ENCODE data around the gene PNPLA7. TPM values are rescaled to one million over a fixed set of nuclear protein-coding genes. Genes with fewer than 3 reads are reported as not detected.
"Not testable (repeated sequence)": the region's sequence is repeated elsewhere in the genome, so short reads cannot be mapped to it uniquely, and the experiment has no call there.

PNPLA7 gene
- polyA plus RNA-seq (2012; ENCODE audit: missing spikeins), result 1.1 TPM

GRCh38 chr9:137550231-137550621 lies at the start of gene PNPLA7:
TSS of gene PNPLA7 (minus strand) at chr9:137550402. CDS start at chr9:137550197, 205 bp downstream.
- TF ChIP-seq TAF1 (IDR thresholded peaks at IDR 0.05; ENCODE audit: borderline replicate concordance, low read depth, low read length) (no peak), POLR2A (IDR thresholded peaks at IDR 0.05; ENCODE audit: low read depth, low read length) (no peak), POLR2AphosphoS5 (IDR thresholded peaks at IDR 0.05; ENCODE audit: low read depth, low read length) (no peak)
- DNase-seq (ENCODE audit: insufficient read length) (peak; percentile 55), FAIRE-seq (peak; percentile 70)

GRCh38 chr9:137598943-137599342 lies 48.7 kb upstream of the PNPLA7 start:
- DNase-seq (ENCODE audit: insufficient read length) (no peak), FAIRE-seq (no peak)
- TF ChIP-seq POLR2A (IDR thresholded peaks at IDR 0.05; ENCODE audit: low read depth, low read length) (no peak), TAF1 (IDR thresholded peaks at IDR 0.05; ENCODE audit: borderline replicate concordance, low read depth, low read length) (no peak), POLR2AphosphoS5 (IDR thresholded peaks at IDR 0.05; ENCODE audit: low read depth, low read length) (no peak)

GRCh38 chr9:137596577-137596976 lies 46.4 kb upstream of the PNPLA7 start:
- FAIRE-seq, result not testable (repeated sequence)

GRCh38 chr9:137593176-137593575 lies 43.0 kb upstream of the PNPLA7 start:
- no peak for TF ChIP-seq TAF1 (IDR thresholded peaks at IDR 0.05; ENCODE audit: borderline replicate concordance, low read depth, low read length)
- TF ChIP-seq POLR2A (IDR thresholded peaks at IDR 0.05; ENCODE audit: low read depth, low read length), result no peak
- TF ChIP-seq POLR2AphosphoS5 (IDR thresholded peaks at IDR 0.05; ENCODE audit: low read depth, low read length), result no peak
- no peak for FAIRE-seq
- no peak for DNase-seq (ENCODE audit: insufficient read length)

More at GRCh38 chr9:137596577-137596976, 46.4 kb upstream of the PNPLA7 start:
- DNase-seq (ENCODE audit: insufficient read length), result not testable (repeated sequence)

- DNase-seq (ENCODE audit: insufficient read length), result no peak
- no peak for TF ChIP-seq TAF1 (IDR thresholded peaks at IDR 0.05; ENCODE audit: borderline replicate concordance, low read depth, low read length)
- TF ChIP-seq POLR2AphosphoS5 (IDR thresholded peaks at IDR 0.05; ENCODE audit: low read depth, low read length), result no peak
- TF ChIP-seq POLR2A (IDR thresholded peaks at IDR 0.05; ENCODE audit: low read depth, low read length), result no peak
- FAIRE-seq, result no peak
These were observed 42.6 kb upstream of the PNPLA7 start for GRCh38 chr9:137592767-137593166.

- DNase-seq (ENCODE audit: insufficient read length) (peak; percentile 100), FAIRE-seq (peak; percentile 99)
- TF ChIP-seq POLR2A (IDR thresholded peaks at IDR 0.05; ENCODE audit: low read depth, low read length), result peak; percentile 67; the same call in 1 of the 2 replicates
- no peak for TF ChIP-seq TAF1 (IDR thresholded peaks at IDR 0.05; ENCODE audit: borderline replicate concordance, low read depth, low read length)
These were observed 40.5 kb upstream of the PNPLA7 start, which contains the start of gene ZMYND19 for GRCh38 chr9:137590469-137591383. TSS of gene ZMYND19 (minus strand) at chr9:137590512. CDS start at chr9:137590263, 249 bp downstream.

- TF ChIP-seq POLR2AphosphoS5 (IDR thresholded peaks at IDR 0.05; ENCODE audit: low read depth, low read length) (no peak), TAF1 (IDR thresholded peaks at IDR 0.05; ENCODE audit: borderline replicate concordance, low read depth, low read length) (no peak), POLR2A (IDR thresholded peaks at IDR 0.05; ENCODE audit: low read depth, low read length) (no peak)
- no peak for DNase-seq (ENCODE audit: insufficient read length)
- FAIRE-seq, result no peak
These were observed 39.9 kb upstream of the PNPLA7 start for GRCh38 chr9:137590123-137590468.

- peak; percentile 46 for DNase-seq (ENCODE audit: insufficient read length)
- no peak for TF ChIP-seq POLR2A (IDR thresholded peaks at IDR 0.05; ENCODE audit: low read depth, low read length)
- TF ChIP-seq TAF1 (IDR thresholded peaks at IDR 0.05; ENCODE audit: borderline replicate concordance, low read depth, low read length), result no peak
- no peak for TF ChIP-seq POLR2AphosphoS5 (IDR thresholded peaks at IDR 0.05; ENCODE audit: low read depth, low read length)
- FAIRE-seq, result peak; percentile 5
These were observed 39.4 kb upstream of the PNPLA7 start for GRCh38 chr9:137589441-137590122.

- FAIRE-seq (no peak), DNase-seq (ENCODE audit: insufficient read length) (no peak)
- TF ChIP-seq POLR2AphosphoS5 (IDR thresholded peaks at IDR 0.05; ENCODE audit: low read depth, low read length) (no peak), POLR2A (IDR thresholded peaks at IDR 0.05; ENCODE audit: low read depth, low read length) (no peak), TAF1 (IDR thresholded peaks at IDR 0.05; ENCODE audit: borderline replicate concordance, low read depth, low read length) (no peak)
These were observed 38.7 kb upstream of the PNPLA7 start for GRCh38 chr9:137588891-137589290.

- DNase-seq (ENCODE audit: insufficient read length) (no peak), FAIRE-seq (no peak)
- TF ChIP-seq POLR2A (IDR thresholded peaks at IDR 0.05; ENCODE audit: low read depth, low read length) (no peak), TAF1 (IDR thresholded peaks at IDR 0.05; ENCODE audit: borderline replicate concordance, low read depth, low read length) (no peak)
These were observed 38.1 kb upstream of the PNPLA7 start for GRCh38 chr9:137588311-137588710.

- FAIRE-seq (no peak), DNase-seq (ENCODE audit: insufficient read length) (no peak)
- TF ChIP-seq TAF1 (IDR thresholded peaks at IDR 0.05; ENCODE audit: borderline replicate concordance, low read depth, low read length) (no peak), POLR2AphosphoS5 (IDR thresholded peaks at IDR 0.05; ENCODE audit: low read depth, low read length) (no peak), POLR2A (IDR thresholded peaks at IDR 0.05; ENCODE audit: low read depth, low read length) (no peak)
These were observed 36.7 kb upstream of the PNPLA7 start for GRCh38 chr9:137586854-137587253.

GRCh38 chr9:137583957-137584356 lies 33.8 kb upstream of the PNPLA7 start:
- no peak for DNase-seq (ENCODE audit: insufficient read length)

More at GRCh38 chr9:137583957-137584356, 33.8 kb upstream of the PNPLA7 start:
- no peak for TF ChIP-seq TAF1 (IDR thresholded peaks at IDR 0.05; ENCODE audit: borderline replicate concordance, low read depth, low read length)
- TF ChIP-seq POLR2A (IDR thresholded peaks at IDR 0.05; ENCODE audit: low read depth, low read length), result no peak
- TF ChIP-seq POLR2AphosphoS5 (IDR thresholded peaks at IDR 0.05; ENCODE audit: low read depth, low read length), result no peak
- FAIRE-seq, result no peak

All from GM12892 (cell line).